Measurements from ENCODE around the gene ZMYND11.

GRCh38 chr10:215444-215843, 80.2 kb downstream of the ZMYND11 start:
- no peak for TF ChIP-seq POLR2A (IDR thresholded peaks at IDR 0.05)
- no peak for TF ChIP-seq CTCF (IDR thresholded peaks at IDR 0.05)
